ENCODE measurements around the gene TNFRSF1B.

Gene TNFRSF1B

GRCh38 chr1:12158357-12159092 lies 8.3 kb upstream of the TNFRSF1B start:
- no peak for DNase-seq

DNA sequence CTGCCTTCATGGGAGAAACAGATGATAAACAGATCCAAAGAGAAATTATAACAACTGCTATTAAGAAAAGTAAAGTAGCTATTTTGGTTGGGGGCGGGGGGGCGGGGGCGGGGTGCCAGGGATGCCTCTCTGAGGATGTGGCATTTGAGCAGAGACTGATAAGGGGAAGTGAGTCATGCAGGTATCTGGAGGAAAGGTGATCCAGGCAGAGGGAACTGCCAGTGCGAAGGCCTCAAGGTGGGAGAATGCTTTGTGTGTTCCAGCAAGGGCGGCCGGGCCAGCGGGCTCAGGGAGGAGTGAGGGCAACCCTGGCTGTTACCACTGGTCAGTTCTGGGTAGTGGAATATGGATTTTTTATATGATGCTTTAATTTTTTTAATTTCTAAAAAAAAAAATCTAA lies 7.0 kb upstream of the TNFRSF1B start:
- no peak for DNase-seq

DNA sequence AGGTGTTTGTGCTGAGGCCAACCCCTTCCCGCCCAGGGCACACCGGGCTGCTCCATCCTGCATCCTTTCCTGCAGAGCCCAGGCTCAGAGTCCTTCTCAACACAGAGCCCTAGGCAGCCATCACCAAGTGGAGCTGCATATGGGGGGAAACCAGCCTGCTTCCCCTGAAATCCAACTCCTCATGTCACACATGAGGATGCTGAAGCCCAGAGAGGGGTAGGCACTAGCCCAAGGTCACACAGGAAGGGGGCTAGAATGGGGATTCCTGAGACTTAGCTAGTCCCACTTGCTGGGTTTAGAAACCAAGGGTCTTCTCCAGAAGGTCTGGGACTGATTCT lies 5.5 kb upstream of the TNFRSF1B start:
- no peak for DNase-seq

DNA sequence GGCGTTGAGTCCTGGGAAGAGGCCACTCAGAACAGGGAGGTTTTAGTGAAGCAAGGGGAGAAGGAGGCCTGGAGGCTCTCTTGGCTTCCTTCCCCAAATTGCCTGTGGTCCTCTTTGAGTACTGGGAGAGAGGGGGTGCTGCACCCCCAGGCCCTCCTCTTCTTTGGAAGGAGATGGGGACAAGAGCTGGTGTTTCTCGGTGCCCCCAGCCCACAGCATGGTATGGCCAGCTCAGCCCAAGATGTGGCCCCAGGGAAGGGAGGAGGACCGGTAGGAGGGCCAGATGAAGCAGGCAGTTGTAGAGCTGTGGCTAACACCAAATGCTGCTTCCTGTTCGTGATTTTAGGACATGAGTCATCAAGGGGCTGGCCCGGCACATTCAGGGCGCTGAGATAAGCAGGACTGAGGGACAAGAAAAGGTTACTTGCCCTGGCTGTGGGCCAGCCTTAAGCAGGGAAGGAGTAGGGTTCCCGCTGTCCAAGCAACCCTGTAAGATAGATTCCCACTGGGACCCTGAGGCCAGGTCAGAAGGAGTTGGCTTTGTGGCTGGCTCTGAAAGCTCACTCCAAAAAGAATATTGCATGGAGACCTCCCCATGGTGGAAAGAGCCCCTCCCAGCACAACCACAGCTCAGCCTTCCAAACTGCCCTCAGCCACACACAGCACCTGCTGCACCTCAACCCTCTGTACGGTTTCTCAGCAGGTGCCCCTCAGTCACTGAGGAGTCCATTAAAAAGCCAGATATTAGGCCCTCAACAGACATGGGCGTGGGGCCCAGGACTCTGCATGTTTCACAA lies 4.9 kb upstream of the TNFRSF1B start:
- DNase-seq, result no peak

DNA sequence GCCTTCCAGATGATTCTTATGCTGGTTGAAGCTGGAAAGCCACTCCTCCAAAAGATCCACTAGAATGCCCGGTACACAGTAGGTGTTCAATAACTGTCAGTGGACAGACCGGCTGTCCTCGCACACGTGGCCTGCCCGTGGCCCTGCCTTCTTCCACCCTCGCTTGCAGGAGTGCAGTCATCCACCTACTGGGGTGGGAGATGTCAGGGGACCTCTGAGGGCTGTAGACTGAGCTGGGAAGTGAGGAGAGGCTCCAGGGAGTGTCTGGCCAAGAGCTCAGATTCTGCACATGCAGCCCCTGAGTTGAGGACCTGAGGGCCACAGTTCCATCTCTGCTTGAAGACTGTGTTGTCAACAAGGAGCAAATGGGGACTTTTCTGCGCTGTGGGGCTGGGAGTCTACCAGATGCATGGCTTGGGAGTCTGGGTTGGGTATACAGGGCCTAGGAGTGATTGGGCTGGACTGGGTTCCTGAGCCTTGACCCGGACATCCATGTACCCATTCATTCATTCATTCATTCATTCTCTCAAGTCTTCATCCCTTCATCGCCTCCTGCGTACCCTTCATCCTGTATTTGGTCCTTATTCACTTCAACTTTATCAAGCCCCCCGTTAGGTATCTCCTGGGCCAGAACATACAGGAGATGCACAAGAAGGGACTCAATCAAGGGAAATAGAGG lies 4.2 kb upstream of the TNFRSF1B start:
- DNase-seq, result no peak

GRCh38 chr1:12163210-12163609 lies 3.6 kb upstream of the TNFRSF1B start:
- no peak for DNase-seq

DNA sequence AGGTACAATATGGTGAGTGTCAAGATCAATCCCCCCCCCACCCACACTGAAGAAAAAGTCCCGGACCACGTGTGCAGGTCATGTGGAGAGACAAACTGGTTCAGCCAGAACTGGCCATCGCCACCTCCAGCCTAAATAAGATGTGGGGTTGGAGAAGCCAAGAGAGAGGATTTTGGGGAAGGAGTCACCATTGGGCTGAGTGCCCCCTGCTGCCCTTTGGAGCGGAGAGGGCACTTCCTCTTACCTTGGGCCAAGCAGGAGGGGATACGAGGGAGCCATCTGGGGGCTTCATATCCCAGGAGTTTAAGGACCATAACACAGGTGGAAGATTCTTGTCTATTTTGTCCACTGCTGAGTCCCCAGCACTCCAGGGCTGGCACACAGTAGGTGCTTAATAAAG lies 2.6 kb upstream of the TNFRSF1B start:
- DNase-seq, result no peak

DNA sequence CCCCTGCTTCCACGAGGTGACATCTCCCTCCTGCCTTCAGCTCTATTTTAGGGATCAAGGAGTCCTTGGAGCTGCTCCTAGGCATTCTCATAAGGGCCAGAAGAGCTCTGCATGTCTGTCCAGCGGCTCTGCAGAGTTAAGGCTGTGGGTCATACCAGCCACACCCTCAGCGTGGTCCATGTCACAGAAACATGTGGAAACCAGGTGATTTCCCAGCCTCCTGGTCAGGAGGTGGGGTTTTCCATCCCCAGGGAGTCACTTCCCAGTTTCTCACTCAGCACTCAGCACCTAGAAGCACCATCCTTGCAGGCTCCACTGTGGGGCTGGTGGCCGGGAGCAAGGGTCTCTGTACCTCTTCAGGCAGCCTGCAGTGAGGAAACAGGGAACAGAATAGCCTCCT lies 1.4 kb upstream of the TNFRSF1B start:
- no peak for DNase-seq

- DNase-seq, result no peak
These were observed 970 bp downstream of the TNFRSF1B start for GRCh38 chr1:12167493-12168429.

GRCh38 chr1:12168451-12169160 lies 1.8 kb downstream of the TNFRSF1B start:
- no peak for DNase-seq

- no peak for DNase-seq
These were observed 2.8 kb downstream of the TNFRSF1B start for GRCh38 chr1:12169442-12170135.

GRCh38 chr1:12170263-12170671 lies 3.5 kb downstream of the TNFRSF1B start:
- no peak for DNase-seq

DNA sequence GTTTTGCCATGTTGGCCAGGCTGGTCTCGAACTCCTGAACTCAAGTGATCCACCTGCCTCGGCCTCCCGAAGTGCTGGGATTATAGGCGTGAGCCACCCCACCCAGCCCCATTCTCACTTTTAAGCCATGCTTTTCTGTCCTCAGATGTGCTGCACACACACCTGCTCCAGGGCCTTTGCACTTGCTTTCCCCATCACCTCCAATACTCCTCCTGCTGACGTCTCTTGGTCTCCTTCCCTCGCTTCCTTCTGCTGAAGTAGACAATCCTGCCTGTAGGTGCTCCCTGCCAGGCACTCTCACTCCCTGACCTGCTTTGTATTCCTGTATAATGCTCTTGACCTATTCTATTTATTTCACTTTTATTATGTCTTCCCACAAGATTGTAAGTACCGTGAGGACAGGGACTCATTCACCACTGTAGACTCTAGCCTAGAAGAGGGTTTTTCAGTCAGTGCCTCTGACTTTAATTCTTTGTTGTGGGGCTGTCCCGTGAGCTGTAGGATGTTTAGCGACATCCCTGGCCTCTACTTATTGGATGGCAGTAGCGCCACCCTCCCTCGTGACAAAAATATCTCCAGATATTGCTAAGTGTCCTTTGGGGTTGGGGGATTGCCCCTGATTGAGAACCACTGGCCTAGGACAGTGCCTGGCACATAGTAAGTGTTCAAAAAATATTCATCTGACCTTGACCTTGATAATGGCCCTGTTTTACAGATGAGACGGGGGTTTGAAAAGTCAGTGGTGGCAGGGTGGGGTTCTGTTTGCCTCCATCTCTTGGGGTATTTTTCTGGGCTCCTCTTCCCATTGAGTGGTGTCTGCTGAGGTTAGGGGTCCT lies 4.6 kb downstream of the TNFRSF1B start:
- no peak for DNase-seq

DNA sequence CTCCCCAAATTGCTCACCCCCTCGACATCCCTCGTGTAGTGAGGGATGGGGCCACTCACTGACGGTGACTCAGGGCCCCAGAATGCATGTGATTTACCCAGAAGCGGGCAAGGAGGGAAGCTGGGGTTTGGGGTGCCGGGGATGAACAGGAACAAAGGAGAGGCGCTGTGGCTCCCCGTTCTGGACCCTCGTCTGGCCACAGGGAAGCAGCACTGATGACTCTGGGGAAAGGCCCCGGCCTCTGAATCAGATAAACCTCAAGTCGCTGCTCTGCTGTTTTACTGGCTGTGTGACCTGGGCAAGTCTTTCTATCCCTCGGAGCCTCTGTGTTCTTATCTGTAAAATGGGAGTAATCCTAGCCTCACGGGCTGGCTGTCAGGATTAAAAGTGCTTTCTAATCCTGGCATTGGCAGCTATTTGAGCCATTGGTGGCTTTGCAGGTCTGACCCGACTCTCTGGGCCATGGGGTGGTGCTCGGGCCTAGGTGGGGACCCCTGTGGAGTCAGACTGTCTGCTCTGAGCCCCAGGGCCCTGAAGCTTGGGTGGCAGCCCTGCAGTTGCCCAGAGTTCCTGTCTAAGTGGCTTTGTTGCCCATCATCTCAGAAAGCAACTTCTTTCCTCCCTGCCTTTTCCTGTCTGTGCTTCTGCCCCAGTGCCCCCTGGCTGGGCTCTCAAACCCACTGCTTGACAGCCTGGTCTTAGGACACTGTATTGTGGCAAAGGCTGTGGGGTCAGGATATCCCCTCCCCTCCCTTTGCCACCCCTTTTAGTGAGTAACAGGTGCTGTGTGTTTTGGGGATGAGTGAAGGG lies 5.5 kb downstream of the TNFRSF1B start:
- no peak for DNase-seq

DNA sequence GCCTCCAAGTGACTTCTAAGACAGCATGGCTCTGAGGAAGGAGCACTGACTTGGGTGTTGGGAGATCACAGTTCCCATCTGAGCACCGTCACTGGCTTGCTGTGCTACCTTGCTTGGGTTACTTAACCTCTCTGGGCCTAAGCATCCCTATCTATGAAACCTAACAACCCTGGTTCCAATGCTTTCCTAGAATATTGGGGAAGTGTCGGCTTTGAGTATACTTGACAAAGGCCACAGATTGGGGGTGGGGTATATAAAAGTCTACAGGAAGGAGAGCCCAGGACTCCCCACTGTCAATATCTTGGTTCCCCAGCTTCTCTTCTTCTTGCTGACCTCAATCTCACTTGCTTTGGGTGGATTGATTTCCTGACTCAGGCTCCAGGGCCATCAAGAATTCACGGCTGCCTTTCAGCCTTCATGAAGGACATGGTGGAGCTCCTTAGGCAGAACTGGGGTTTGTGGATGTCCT lies 6.3 kb downstream of the TNFRSF1B start:
- no peak for DNase-seq

DNA sequence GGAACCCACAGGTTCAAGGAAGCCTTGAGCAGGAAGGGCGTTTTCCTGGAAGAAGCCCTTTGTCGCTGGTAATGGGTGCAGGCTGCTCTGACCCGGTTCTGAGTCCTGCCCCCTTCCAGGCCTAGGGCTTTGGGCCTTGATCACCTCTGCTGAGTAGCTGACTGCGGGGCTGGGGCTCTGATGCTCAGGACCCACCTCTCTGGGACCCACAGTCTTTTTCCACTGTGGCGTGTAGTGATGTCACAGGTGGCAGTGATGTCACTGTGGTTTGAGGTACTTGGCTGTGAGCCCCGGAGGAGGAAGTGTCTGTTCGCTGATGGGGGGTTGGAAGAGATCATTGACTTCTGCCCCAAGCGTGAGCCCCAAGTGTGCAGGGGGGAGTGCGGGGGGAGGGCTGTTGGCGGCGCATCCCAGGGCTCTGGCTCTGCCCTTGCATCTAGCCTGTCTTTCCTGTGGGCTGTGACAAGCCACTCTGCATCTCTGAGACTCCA lies 6.9 kb downstream of the TNFRSF1B start:
- DNase-seq, result no peak

DNA sequence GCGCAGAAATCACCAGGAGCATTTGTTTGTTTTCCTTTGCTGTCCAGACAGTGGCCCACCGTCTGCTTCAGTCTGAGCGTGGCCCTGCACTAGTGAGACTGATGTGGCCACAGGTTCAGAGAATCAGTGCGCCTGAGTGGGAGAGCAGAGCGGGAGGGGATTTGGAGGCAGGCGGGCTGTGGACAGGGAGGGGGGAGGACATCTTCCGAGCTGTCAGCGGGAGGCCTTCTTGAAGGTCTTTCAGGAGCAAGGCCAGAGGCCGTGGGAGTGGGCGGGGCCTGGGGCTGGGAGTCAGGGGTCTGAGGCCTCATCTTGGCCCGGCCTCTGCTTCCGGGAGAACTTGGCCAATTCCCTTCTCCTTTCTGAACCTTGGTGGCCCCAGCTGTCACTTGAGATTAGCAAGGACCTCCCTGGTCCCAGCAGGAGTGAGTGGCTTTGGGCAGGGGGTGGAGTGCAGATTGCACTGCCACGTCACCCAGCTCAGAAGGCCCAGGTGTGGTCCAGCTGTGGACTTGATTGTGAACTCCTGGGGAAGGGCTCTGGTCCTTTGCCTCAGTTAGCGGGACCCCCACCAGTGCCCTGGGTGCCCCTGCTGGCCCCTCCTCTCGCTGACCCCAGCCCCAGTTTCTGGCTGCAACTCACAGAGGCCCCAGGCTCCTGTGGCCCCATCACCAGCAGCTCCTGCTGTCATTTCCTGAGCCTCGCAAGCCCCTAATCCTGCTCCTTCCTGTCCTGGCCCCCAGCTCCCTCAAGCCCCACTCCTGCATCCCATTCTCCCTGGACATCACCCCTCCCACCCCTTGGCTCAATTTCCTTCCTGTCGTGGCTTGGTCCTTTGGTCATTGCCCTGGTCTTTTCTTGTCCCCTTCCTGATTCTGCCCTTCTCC lies 8.4 kb downstream of the TNFRSF1B start:
- DNase-seq, result no peak

All from NCI-H82 (cell line).